ENCODE data around the gene ZNF804A. TPM values are rescaled to one million over a fixed set of nuclear protein-coding genes. Genes with fewer than 3 reads are reported as not detected.

Gene ZNF804A
- total RNA-seq, 1 donor from 2014 or later: 0.32 TPM

DNA sequence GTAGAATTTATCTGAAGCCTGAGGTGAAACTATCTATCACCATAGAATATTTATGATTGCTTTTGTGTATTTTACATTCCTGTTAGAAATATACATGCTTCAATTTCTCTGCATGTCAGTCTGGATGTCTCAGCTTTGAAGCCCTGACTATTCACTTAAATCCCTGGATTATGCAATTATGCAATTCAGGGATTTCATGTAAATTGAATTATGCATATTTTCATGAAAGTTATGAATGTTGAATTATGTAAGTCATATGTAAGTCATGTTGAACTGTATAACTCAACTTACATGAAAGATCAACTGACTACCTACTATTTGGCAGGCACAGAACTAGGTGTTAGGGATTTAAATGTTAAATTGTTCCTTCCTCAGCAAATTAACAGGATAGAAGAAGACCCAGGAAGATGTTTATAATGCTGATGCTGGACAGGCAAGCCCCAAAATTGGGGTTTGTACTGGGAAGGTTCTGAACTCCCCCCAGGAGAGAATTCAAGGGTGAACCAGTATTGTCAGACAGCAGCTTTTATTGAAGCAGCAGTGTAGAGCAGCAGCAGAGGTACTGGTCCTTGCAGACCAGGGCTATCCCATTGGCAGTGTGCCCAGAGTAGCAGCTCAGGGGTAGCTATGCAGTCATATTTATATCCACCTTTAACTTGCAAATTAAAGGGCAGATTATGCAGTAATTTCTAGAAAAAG, 236.5 kb downstream of the ZNF804A start:
- no peak overlapping the region for H3K9ac ChIP-seq (ENCODE audit: low read length)
- H3K36me3 ChIP-seq (ENCODE audit: insufficient read depth, low read length): no peaks in the 10 kb centered on the region
- FAIRE-seq (no peak), DNase-seq (ENCODE audit: low read depth) (no peak)
- H3K27ac Mint-ChIP-seq (ENCODE audit: unreplicated experiment): no peak overlapping the region
- H3K27ac ChIP-seq (ENCODE audit: low read depth, low read length): no peak overlapping the region
- H3K4me2 ChIP-seq (ENCODE audit: low read length): no peak overlapping the region
- no peaks in the 10 kb centered on the region for H3K9me3 ChIP-seq (ENCODE audit: insufficient read depth, low read depth, low read length)
- no peak overlapping the region for H2AFZ ChIP-seq (ENCODE audit: low read depth, low read length)
- H3K4me1 ChIP-seq (ENCODE audit: insufficient read depth, low read length): no peaks in the 10 kb centered on the region
- no peak for TF ChIP-seq EZH2 (IDR thresholded peaks at IDR 0.05; ENCODE audit: insufficient read depth, low read length)
- TF ChIP-seq, protein P1, sequence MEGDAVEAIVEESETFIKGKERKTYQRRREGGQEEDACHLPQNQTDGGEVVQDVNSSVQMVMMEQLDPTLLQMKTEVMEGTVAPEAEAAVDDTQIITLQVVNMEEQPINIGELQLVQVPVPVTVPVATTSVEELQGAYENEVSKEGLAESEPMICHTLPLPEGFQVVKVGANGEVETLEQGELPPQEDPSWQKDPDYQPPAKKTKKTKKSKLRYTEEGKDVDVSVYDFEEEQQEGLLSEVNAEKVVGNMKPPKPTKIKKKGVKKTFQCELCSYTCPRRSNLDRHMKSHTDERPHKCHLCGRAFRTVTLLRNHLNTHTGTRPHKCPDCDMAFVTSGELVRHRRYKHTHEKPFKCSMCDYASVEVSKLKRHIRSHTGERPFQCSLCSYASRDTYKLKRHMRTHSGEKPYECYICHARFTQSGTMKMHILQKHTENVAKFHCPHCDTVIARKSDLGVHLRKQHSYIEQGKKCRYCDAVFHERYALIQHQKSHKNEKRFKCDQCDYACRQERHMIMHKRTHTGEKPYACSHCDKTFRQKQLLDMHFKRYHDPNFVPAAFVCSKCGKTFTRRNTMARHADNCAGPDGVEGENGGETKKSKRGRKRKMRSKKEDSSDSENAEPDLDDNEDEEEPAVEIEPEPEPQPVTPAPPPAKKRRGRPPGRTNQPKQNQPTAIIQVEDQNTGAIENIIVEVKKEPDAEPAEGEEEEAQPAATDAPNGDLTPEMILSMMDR (IDR thresholded peaks at IDR 0.05; ENCODE audit: insufficient read depth, low read depth, low read length): no peak
- no peaks in the 10 kb centered on the region for H3K27me3 Mint-ChIP-seq (ENCODE audit: low read depth, unreplicated experiment)
- no peaks in the 10 kb centered on the region for H3K79me2 ChIP-seq (ENCODE audit: insufficient read depth, low read length)
- no peaks in the 10 kb centered on the region for H3K9me3 Mint-ChIP-seq (ENCODE audit: unreplicated experiment)
- H3K4me1 Mint-ChIP-seq (ENCODE audit: low read depth, unreplicated experiment): no peaks in the 10 kb centered on the region
- no peaks in the 10 kb centered on the region for H3K27me3 ChIP-seq (ENCODE audit: insufficient read depth, low read length)
- no peak overlapping the region for H3K4me3 Mint-ChIP-seq (ENCODE audit: unreplicated experiment)
- H3K36me3 Mint-ChIP-seq (ENCODE audit: low read depth, unreplicated experiment): no peaks in the 10 kb centered on the region
- H4K20me1 ChIP-seq (ENCODE audit: insufficient read depth, low read length): no peaks in the 10 kb centered on the region
- no peak overlapping the region for H3K4me3 ChIP-seq (ENCODE audit: insufficient read depth, low read depth, low read length)

DNA sequence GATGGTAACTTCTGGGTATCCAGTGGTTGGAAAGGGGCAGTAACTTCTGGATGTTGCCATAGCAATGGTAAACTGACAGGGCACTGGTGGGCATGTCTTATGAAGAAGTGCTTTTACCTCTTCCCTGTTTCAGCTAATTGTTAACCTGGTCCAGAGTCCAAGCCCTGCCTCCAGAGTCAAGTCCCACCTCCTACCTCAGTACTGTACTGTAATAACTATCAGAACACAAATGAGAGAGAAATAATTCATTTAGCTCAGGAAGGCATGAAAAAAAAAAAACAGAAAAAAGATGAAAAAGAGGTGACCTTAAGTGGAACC, 237.0 kb downstream of the ZNF804A start:
- FAIRE-seq (no peak), DNase-seq (ENCODE audit: low read depth) (no peak)
- no peaks in the 10 kb centered on the region for H3K4me1 ChIP-seq (ENCODE audit: insufficient read depth, low read length)
- no peak overlapping the region for H3K27ac Mint-ChIP-seq (ENCODE audit: unreplicated experiment)
- no peaks in the 10 kb centered on the region for H3K9me3 ChIP-seq (ENCODE audit: insufficient read depth, low read depth, low read length)
- H4K20me1 ChIP-seq (ENCODE audit: insufficient read depth, low read length): no peaks in the 10 kb centered on the region
- H3K4me3 Mint-ChIP-seq (ENCODE audit: unreplicated experiment): no peak overlapping the region
- TF ChIP-seq, protein P1 (IDR thresholded peaks at IDR 0.05; ENCODE audit: insufficient read depth, low read depth, low read length): no peak
- TF ChIP-seq EZH2 (IDR thresholded peaks at IDR 0.05; ENCODE audit: insufficient read depth, low read length): no peak
- H3K4me3 ChIP-seq (ENCODE audit: insufficient read depth, low read depth, low read length): no peak overlapping the region
- no peaks in the 10 kb centered on the region for H3K36me3 ChIP-seq (ENCODE audit: insufficient read depth, low read length)
- H3K27me3 Mint-ChIP-seq (ENCODE audit: low read depth, unreplicated experiment): no peaks in the 10 kb centered on the region
- H3K27ac ChIP-seq (ENCODE audit: low read depth, low read length): no peak overlapping the region
- H3K27me3 ChIP-seq (ENCODE audit: insufficient read depth, low read length): no peaks in the 10 kb centered on the region
- H3K79me2 ChIP-seq (ENCODE audit: insufficient read depth, low read length): no peaks in the 10 kb centered on the region
- H3K9me3 Mint-ChIP-seq (ENCODE audit: unreplicated experiment): no peaks in the 10 kb centered on the region
- no peaks in the 10 kb centered on the region for H3K36me3 Mint-ChIP-seq (ENCODE audit: low read depth, unreplicated experiment)
- no peak overlapping the region for H3K4me2 ChIP-seq (ENCODE audit: low read length)
- no peak overlapping the region for H2AFZ ChIP-seq (ENCODE audit: low read depth, low read length)
- no peaks in the 10 kb centered on the region for H3K4me1 Mint-ChIP-seq (ENCODE audit: low read depth, unreplicated experiment)
- no peak overlapping the region for H3K9ac ChIP-seq (ENCODE audit: low read length)

DNA sequence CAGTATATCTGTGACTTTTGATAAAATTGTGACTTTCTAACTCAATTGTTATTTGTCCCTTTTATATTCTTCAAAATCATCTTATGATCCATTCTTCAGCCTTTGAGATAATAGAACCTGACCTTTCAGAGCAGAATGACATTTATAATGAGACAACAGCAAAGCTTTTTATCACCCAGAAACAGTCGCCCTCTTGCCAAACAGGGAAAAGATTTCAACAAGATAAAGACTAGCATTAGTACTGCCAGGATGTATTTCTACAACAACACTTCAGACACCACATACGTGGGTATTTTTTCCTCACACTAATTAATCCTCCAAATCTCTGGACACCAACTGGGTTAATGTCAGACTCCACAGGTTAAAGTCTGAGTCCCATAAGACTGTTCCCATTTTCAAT, 249.0 kb downstream of the ZNF804A start:
- Histone ChIP-seq H3K27ac (ENCODE audit: low read depth, low read length) (no peak overlapping the region), H3K79me2 (ENCODE audit: insufficient read depth, low read length) (no peaks in the 10 kb centered on the region), H3K4me3 (ENCODE audit: insufficient read depth, low read depth, low read length) (no peak overlapping the region), H4K20me1 (ENCODE audit: insufficient read depth, low read length) (no peaks in the 10 kb centered on the region), H3K4me2 (ENCODE audit: low read length) (no peak overlapping the region), H3K9me3 (ENCODE audit: insufficient read depth, low read depth, low read length) (no peaks in the 10 kb centered on the region), H3K27me3 (ENCODE audit: insufficient read depth, low read length) (no peaks in the 10 kb centered on the region), H3K36me3 (ENCODE audit: insufficient read depth, low read length) (no peaks in the 10 kb centered on the region), H3K9ac (ENCODE audit: low read length) (no peak overlapping the region), H3K4me1 (ENCODE audit: insufficient read depth, low read length) (no peaks in the 10 kb centered on the region), H2AFZ (ENCODE audit: low read depth, low read length) (no peak overlapping the region)
- Mint-ChIP-seq H3K4me1 (ENCODE audit: low read depth, unreplicated experiment) (peaks cover 2% of the 10 kb centered on the region), H3K36me3 (ENCODE audit: low read depth, unreplicated experiment) (no peaks in the 10 kb centered on the region), H3K27ac (ENCODE audit: unreplicated experiment) (no peak overlapping the region), H3K27me3 (ENCODE audit: low read depth, unreplicated experiment) (no peaks in the 10 kb centered on the region), H3K4me3 (ENCODE audit: unreplicated experiment) (no peak overlapping the region), H3K9me3 (ENCODE audit: unreplicated experiment) (no peaks in the 10 kb centered on the region)
- no peak for TF ChIP-seq EZH2 (IDR thresholded peaks at IDR 0.05; ENCODE audit: insufficient read depth, low read length)
- TF ChIP-seq, protein P1 (IDR thresholded peaks at IDR 0.05; ENCODE audit: insufficient read depth, low read depth, low read length): no peak
- FAIRE-seq (no peak), DNase-seq (ENCODE audit: low read depth) (no peak)

All from astrocyte (in vitro differentiated cells and primary cell).